Muscle layer of duodenum (tissue), 2 donors: ENCODE data around the gene SF3B5.
"Not testable (repeated sequence)": the region's sequence is repeated elsewhere in the genome, so short reads cannot be mapped to it uniquely, and the experiment has no call there.

Experiments used
- H3K27ac ChIP-seq: one replicate; pipeline ENCODE4 v1.7.0; 2013; ENCODE audit warnings: mild to moderate bottlenecking, low read length
- H3K27me3 ChIP-seq: one replicate; pipeline ENCODE4 v1.7.0; 2013; ENCODE audit warnings: low read depth, mild to moderate bottlenecking, control low read depth, low read length
- H3K36me3 ChIP-seq, 2 donors: one replicate each; pipeline ENCODE4 v1.7.0; 2013; ENCODE audit warnings: low read length in 2 of 2, control low read depth in 1 of 2, mild to moderate bottlenecking in 1 of 2; ENCODE audit not compliant: insufficient read depth in 2 of 2, control insufficient read depth in 1 of 2
- H3K4me1 ChIP-seq, 2 donors: one replicate each; pipeline ENCODE4 v1.7.0; 2013; ENCODE audit warnings: low read length in 2 of 2, mild to moderate bottlenecking in 2 of 2, control low read depth in 1 of 2, moderate library complexity in 1 of 2; ENCODE audit not compliant: insufficient read depth in 2 of 2, control insufficient read depth in 1 of 2
- H3K4me3 ChIP-seq, 2 donors: one replicate each; pipeline ENCODE4 v1.7.0; 2013; ENCODE audit warnings: low read length in 2 of 2, low read depth in 1 of 2, mild to moderate bottlenecking in 1 of 2
- H3K9me3 ChIP-seq, 2 donors: one replicate each; pipeline ENCODE4 v1.7.0; 2013; ENCODE audit warnings: low read length in 2 of 2, control low read depth in 1 of 2, mild to moderate bottlenecking in 1 of 2; ENCODE audit not compliant: control insufficient read depth in 1 of 2
- donor health status: healthy.

Gene SF3B5

DNA sequence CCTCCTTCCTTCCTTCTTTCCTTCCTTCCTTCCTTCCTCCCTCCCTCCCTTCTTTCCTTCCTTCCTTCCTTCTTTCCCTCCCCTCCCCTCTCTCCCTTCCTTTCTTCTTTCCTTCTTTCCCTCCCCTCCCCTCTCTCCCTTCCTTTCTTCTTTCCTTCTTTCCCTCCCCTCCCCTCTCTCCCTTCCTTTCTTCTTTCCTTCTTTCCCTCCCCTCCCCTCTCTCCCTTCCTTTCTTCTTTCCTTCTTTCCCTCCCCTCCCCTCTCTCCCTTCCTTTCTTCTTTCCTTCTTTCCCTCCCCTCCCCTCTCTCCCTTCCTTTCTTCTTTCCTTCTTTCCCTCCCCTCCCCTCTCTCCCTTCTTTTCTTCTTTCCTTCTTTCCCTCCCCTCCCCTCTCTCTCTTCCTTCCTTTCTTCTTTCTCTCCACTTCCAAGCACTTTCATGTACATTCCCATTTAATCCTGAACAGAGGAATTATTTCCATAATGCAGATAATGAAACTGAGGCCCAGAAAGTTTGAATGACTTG lies 36.9 kb upstream of the SF3B5 start:
- H3K4me1 ChIP-seq, H3K27me3 ChIP-seq, H3K36me3 ChIP-seq, H3K9me3 ChIP-seq, H3K27ac ChIP-seq, H3K4me3 ChIP-seq: not testable (repeated sequence)

DNA sequence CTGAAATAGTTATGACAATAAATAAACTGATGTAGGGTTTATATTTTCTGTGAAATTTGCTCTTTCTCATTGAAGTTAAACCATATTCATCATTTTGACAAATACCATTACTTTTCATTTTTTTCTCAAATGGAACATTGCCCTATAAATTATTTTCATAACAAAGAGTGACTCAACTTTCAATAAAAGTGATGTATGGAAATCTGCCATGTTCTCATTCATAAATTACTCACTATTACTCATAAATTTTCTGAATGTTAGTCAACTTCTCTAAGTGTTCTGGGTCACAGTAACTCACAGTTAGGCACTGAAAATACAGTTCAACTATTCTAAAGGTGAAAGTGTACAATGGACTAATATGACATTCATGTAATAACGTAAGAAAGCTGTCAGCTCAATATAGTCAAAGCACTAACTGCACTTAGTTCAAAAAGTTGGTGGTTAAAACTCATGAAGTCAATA lies 35.9 kb upstream of the SF3B5 start:
- no peak overlapping the region for H3K27ac ChIP-seq
- H3K4me3 ChIP-seq: no peak overlapping the region
- H3K27me3 ChIP-seq: no peaks in the 10 kb centered on the region
- H3K9me3 ChIP-seq: no peaks in the 10 kb centered on the region
- no peaks in the 10 kb centered on the region for H3K36me3 ChIP-seq
- no peaks in the 10 kb centered on the region for H3K4me1 ChIP-seq

DNA sequence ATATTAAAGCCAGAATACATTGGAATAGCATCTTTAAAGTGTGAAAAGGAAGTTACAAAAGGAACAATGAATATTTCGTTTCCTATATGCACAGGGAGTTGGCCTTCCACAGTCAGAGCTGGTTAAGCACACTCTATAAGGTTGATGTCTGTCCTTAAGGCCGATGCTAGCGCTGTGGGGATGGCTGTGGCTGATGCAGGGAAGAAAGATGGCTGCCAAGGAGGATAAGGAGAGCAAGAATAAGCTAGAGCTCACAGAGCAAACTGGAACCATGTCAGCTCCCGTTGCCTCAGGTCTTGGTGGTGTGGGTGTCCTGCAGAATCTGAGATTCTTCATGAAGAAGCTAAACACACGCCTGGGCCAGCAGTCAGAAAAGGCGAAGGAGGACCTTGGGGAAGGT lies 34.1 kb upstream of the SF3B5 start:
- Histone ChIP-seq H3K9me3 (no peaks in the 10 kb centered on the region), H3K36me3 (no peaks in the 10 kb centered on the region), H3K4me1 (no peaks in the 10 kb centered on the region), H3K27me3 (no peaks in the 10 kb centered on the region), H3K4me3 (no peak overlapping the region), H3K27ac (no peak overlapping the region)

DNA sequence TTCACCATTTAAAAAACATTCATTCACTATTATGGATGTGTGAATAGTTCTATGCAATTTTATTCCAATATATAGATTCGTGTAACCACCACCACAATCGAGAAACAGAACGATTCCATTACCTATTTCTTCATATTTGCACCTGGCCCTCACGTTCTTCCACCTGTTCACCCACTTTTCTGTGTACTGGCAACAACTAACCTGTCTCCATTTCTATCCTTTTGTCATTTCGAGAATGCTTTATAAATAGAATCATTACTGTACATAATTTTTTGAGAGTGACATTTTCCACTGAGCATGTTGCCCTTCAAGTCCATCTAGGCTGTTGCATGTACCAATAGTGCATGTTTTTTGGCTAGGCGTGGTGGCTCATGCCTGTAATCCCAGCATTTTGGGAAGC lies 31.7 kb upstream of the SF3B5 start:
- Histone ChIP-seq H3K9me3 (no peaks in the 10 kb centered on the region), H3K4me3 (no peak overlapping the region), H3K27ac (no peak overlapping the region), H3K36me3 (no peaks in the 10 kb centered on the region), H3K27me3 (no peaks in the 10 kb centered on the region), H3K4me1 (no peaks in the 10 kb centered on the region)

DNA sequence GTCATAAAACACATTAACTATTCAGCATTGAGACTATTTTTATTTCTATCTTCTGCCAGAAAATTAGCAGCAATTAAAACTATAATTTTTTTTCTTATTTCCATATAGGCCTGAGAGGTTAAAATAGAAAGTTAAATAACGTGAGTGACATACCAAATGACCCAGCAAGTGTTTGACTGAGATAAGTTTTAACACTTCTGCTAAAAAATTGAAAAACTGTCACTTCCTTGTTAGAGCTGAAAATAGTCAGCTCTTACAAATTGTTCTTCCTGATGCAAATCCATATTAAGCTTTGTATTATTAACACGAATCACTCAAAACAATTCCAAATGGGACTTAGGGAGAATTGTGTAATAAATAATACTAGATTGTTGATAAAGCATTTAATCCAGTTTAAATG lies 28.5 kb upstream of the SF3B5 start:
- Histone ChIP-seq H3K4me1 (no peaks in the 10 kb centered on the region), H3K27me3 (no peaks in the 10 kb centered on the region), H3K4me3 (no peak overlapping the region), H3K27ac (no peak overlapping the region), H3K9me3 (no peaks in the 10 kb centered on the region), H3K36me3 (no peaks in the 10 kb centered on the region)

DNA sequence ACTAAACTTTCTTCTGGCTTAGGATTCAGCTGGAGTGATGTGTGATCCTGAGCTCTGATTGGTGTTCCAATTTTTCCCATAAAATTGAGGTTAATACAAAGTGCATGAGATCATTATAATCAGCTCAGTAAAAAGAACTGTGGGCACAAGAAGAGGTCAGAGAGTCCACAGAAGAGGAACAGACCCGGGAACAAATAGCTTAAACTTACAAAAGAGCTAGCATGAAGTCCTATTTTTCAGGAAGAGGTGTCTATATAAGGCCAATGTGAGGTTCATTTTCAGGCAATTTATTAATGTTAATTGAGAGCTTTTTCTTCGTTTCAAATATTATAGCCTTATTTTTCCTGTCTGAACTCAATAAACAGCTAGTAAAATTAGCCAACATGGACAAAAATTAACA lies 28.0 kb upstream of the SF3B5 start:
- H3K36me3 ChIP-seq: no peaks in the 10 kb centered on the region
- H3K27ac ChIP-seq: no peak overlapping the region
- H3K4me3 ChIP-seq: no peak overlapping the region
- H3K9me3 ChIP-seq: no peaks in the 10 kb centered on the region
- H3K4me1 ChIP-seq: no peaks in the 10 kb centered on the region
- H3K27me3 ChIP-seq: no peaks in the 10 kb centered on the region

DNA sequence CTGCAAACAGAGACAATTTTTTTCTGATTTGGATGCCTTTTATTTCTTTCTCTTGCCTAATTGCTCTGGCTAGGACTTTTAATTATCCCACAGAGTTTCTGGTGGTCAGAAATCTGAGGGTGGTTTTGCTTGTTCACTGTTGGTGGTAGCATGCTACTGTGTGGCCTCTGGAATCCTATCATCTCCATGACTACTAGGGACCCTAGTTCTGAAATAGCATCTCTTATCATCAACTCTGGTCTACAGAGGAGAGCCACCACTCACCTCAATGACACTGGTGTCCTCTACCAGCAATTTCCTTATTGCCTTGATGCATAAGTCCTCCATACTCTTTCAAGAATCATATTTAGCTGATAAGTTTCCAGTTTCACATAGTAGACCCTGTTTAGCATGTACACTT lies 27.5 kb upstream of the SF3B5 start:
- H3K36me3 ChIP-seq: no peaks in the 10 kb centered on the region

DNA sequence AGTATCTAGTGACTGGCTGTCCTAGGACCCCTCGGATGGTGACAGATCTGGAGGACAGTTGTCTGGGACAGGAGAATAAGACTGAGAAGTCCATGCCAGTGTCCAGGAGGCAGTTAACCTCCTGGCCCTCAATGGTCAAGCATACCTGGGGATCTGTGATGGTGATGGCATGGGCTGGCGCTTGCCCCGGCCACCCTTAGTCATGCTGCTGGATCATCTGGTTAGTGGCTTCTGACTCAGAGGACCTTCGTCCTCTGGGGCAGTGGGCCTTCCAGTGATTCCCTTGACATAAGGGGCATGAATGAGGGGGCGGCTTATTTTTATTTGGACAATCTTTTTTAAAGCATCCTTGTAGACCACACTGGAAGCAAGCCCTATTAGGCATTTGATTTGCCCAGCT lies 24.0 kb upstream of the SF3B5 start:
- Histone ChIP-seq H3K36me3 (no peaks in the 10 kb centered on the region), H3K4me1 (no peaks in the 10 kb centered on the region), H3K27ac (no peak overlapping the region), H3K9me3 (no peaks in the 10 kb centered on the region), H3K27me3 (no peaks in the 10 kb centered on the region), H3K4me3 (no peak overlapping the region)

More for the DNA sequence above, 27.5 kb upstream of the SF3B5 start:
- Histone ChIP-seq H3K27ac (no peak overlapping the region), H3K27me3 (no peaks in the 10 kb centered on the region), H3K9me3 (no peaks in the 10 kb centered on the region), H3K4me3 (no peak overlapping the region), H3K4me1 (no peaks in the 10 kb centered on the region)

DNA sequence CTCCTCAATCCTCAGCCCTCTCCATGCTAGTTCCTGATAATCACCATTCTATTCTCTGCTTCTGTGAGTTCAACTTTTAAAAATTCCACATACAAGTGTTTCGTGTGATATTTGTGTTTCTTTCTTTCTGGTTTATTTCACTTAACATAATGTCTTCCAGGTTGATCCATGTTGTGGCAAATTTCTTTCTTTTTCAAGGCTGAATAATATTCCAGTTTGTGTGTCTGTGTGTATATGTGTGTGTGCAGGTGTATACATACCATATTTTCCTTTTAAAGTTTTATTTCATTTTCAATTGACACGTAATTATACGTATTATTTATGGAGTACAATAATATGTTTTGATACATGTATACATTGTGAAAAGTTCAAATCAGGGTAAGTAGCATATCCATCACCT lies 19.8 kb upstream of the SF3B5 start:
- Histone ChIP-seq H3K36me3 (no peaks in the 10 kb centered on the region), H3K9me3 (no peaks in the 10 kb centered on the region), H3K27me3 (no peaks in the 10 kb centered on the region), H3K4me3 (no peak overlapping the region), H3K4me1 (no peaks in the 10 kb centered on the region), H3K27ac (no peak overlapping the region)

DNA sequence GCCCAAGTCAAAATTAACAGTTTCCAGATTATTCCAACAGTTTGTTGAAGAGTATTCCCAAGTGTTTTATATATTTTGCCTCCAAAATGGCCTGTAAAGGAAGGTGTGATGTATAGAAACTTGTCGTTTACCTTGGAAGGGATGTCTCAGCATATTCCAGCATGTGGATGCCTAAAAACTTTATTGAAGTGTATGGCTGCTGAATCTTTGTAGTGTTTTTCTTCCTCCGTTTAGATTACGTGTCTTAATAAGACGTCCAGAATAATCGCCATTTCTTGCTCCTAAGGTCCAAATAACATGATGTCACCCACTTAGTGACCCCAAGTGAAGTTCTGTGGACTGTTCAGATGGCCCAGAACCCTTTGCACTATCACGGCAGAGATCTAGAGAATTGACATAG lies 18.0 kb upstream of the SF3B5 start:
- H3K36me3 ChIP-seq: no peaks in the 10 kb centered on the region
- H3K4me1 ChIP-seq: no peaks in the 10 kb centered on the region
- no peak overlapping the region for H3K4me3 ChIP-seq
- no peaks in the 10 kb centered on the region for H3K27me3 ChIP-seq
- H3K27ac ChIP-seq: no peak overlapping the region
- H3K9me3 ChIP-seq: no peaks in the 10 kb centered on the region

DNA sequence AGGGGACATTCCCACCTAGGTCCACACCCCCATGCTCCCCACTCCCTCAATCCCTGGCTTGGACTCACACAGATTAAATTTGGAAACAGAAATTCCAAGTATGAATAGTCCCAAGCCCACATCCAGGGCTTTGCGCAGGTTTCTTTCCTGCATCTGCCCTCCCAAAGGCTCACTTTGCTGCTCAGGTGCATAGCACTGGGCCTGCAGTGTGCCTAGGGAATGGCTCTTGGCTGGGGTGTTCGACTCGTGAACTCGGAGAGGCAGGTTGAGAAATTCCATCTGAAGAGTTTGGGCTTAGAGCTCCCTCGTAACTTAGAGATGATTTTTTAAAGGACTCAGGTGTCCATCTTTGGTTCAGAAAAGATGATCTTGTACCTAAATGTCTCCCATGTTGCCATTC lies 14.8 kb upstream of the SF3B5 start:
- Histone ChIP-seq H3K27ac (no peak overlapping the region), H3K9me3 (no peaks in the 10 kb centered on the region), H3K36me3 (no peaks in the 10 kb centered on the region), H3K4me1 (no peaks in the 10 kb centered on the region), H3K4me3 (no peak overlapping the region), H3K27me3 (no peaks in the 10 kb centered on the region)

DNA sequence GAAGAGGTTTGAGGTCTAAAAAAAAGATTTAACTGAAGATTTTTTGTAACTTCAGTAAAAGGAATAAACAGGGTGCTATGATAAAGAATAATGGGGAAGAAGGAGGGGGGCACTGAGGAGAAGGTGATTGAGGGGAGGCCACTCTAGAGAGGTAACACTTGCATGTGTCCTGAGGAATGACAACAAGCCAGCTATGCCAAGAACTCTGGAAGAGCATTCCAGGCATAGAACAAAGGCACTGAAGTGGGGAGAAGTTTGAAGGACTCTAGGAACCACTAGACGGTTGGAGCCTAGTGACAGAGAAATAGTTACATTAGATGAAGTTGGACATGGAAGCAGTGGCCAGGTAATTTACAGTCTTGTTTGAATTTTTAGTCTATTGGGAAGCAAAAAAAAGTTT lies 10.8 kb upstream of the SF3B5 start:
- Histone ChIP-seq H3K4me1 (no peaks in the 10 kb centered on the region), H3K9me3 (no peaks in the 10 kb centered on the region), H3K27me3 (no peaks in the 10 kb centered on the region), H3K4me3 (no peak overlapping the region), H3K27ac (no peak overlapping the region), H3K36me3 (no peaks in the 10 kb centered on the region)
